GM19452 (cell line): ENCODE results near the gene MNT.

Source experiments
- ATAC-seq: cut with Tn5 transposase; IDR thresholded peaks from one replicate; pipeline ENCODE4 v1.9.1; 2021; ENCODE audit not compliant: unreplicated experiment

The MNT gene

DNA sequence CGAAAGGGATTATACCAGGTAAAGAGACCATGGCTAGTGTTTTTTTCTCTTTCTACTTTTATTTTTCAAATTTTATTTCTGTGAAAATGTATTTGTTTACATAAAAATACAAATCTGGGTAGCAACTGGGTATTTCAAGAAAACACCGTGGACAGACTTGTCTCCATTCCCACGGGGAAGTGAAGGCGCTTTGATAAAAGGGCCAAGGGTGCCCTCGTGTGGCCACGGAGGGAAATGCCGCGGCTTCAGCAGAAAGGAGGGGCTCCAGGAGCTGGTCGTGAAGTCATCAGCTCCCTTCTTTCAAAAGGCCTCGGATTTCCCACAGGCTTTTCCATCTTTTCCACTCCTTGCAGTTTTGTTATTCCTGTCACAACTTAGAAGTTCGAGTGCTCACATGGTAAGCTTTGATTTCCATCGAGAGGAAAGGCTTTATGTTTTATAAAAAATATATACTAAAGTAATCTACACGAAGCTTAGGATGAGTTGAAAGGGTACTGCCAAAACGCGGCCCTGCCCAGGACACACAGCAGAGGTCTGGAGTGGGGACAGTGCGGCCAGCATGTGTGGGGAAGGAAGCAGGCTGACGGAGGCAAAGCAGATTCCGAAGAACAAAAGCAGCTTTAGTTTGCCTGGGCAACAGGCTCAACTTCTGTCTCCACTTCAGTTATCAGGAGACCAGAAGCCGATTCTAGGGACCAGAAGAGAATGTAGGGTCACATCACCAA is 15.3 kb upstream of the MNT start:
- ATAC-seq, result no peak

DNA sequence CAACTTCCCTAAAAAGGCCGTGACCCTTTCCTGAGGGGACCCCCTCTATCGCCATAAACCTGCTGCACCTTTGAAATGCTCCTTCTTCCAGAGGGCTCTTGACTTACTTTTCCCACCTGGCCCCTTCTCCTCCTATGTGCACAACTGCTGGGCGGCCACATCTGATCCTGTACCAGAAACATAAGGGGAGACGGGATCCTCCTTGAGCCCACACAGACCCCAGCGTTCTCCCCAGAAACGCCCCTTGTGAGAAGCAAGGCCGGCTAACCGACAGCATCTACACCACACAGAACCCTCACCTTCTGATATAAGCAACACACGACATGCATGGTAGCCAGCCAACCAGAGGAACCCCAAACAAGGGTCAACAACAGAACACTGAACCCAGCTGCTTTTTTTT is 14.2 kb upstream of the MNT start:
- ATAC-seq, result no peak

- ATAC-seq, result no peak
These were observed 13.7 kb upstream of the MNT start for GRCh38 chr17:2414446-2415064.

GRCh38 chr17:2412561-2413021 is 11.7 kb upstream of the MNT start:
- no peak for ATAC-seq

DNA sequence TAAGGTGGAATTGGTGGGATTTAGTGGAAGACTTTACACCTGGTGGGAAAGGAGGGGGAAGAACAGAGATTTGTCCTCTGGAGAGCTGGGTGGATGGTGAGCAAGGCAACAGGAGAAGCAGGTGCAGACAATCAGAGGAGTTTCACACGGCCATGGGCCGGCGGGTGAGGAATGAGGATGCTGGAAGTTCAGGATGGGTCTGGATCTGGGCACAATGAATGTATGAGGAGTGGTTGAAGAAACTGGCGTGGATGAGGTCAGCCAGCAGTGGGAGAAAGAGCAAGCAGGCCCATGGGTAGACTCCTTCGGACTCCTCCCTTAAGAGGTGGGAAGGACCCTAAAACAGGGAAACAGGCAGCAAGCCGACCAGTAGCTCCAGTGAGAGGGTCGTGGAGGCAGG is 10.1 kb upstream of the MNT start:
- no peak for ATAC-seq

- ATAC-seq, result no peak
These were observed 6.3 kb upstream of the MNT start for GRCh38 chr17:2406903-2407790.

DNA sequence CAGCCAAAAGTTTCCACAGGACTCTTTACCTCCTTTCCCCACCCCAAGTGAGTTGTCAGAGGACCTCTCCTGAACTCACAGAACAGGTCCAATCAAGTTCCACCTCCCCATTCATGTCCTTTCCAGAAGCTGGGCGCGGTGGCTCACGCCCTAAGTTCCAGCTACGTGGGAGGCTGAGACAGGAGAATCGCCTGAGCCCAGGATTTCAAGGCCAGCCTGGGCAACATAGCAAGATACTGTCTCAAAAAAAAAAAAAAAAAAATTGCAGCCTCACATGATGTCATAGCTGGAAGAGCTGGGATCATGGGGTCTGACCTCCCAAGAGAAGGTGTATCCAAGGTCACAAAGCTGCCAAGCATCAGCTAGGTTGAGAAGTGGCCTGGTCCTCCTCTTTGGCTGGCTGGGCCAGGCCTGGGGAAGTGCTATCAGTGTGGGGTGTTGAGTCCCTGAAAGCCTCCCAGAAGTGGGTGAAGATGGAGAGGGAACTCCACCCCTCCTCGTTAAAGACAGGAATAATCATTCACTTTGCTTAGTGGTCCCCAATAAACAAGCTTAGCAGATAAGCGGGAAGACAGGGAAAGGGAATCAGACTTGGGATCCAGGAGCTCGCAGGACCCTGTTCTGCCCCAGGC is 5.5 kb upstream of the MNT start:
- ATAC-seq, result no peak

DNA sequence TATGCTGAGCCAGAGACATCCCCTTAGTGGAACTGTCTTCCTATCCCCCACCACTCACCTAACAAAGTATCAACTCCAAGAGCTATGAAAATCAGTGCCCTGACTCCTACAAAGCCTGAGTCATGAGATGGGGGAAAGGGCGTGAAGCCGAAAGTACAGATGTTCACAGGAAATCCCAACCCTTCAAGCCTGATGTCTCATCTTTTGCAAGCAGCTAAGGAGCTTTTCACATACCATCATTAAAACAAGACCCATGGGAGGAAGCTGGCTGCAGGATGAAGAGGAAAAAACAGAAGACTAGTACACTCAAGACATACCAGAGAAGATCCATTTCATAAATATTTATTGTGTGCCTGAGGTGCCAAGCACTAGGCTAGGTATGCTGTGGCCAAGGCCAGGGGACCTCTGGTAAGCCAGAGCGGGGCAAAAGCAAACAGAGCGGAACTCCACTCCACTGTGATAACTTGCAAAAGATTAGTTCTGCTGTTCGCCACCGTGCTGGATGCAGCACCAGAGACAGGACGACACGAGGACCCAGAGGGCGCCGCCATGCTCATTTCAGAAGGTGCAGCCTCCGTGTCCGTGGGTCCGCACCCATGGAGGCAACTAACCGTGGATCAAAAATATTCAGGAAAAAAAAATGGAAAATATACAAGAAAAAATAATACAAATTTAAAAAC is 4.5 kb upstream of the MNT start:
- ATAC-seq, result no peak

DNA sequence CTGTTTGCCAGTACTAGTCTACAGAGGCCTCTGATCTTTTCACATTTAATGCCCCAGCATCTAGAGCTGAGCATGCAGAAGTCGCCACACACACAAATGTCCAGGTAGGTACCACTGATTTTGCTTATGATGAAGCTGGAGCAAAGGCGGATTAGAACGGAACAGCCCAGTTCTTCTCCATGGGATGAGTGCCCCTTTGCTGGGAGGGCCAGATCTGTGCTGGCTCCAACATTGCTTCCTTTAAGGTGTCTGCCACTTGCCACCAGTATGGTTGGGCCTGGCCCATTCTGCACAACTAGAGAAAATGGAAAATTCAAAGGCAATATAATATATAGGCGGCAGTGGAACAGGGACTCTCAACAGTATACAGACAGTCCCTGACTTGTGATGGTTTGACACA is 2.2 kb upstream of the MNT start:
- ATAC-seq, result no peak

DNA sequence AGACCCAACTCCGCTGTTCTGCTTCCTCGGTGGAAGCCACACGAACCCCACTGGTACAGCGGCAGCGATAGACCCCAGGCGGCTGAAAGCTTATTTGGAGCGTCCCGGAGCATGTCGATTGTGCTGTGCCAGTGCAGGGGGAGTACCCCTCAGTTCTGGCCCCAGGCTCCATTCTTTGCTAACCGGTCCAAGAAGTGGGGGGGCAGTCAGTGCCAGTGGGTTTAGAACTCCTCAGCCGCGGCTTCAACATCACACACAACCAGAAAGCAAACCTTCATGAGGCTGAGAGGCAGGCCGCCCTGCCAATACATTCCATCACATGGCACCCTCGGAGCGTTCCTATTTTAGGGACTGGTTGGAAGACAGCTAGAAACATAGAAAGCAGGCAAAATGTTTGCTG is 1.7 kb upstream of the MNT start:
- no peak for ATAC-seq

GRCh38 chr17:2401426-2402221 is 764 bp upstream of the MNT start:
- peak; percentile 44 for ATAC-seq

DNA sequence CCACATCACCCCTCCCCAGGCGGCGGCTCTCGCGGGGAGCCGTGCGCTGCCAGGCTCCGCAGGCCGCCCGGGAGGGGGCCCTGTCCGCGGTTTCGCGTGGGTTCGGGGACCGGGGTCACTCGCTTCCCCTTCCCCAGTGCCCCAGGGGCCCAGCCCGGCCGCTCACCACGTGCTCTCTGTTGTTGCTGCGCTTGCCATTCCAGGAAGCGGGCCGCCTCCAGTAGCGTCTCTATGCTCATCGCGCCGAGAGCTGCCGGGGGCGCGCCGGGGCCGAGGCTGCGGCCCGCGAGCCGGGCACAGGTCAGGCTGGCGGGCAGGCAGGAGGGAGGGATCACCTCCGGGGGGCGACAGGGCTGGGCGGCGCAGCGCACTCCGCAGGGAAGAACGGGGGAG is 390 bp downstream of the MNT start:
- no peak for ATAC-seq

DNA sequence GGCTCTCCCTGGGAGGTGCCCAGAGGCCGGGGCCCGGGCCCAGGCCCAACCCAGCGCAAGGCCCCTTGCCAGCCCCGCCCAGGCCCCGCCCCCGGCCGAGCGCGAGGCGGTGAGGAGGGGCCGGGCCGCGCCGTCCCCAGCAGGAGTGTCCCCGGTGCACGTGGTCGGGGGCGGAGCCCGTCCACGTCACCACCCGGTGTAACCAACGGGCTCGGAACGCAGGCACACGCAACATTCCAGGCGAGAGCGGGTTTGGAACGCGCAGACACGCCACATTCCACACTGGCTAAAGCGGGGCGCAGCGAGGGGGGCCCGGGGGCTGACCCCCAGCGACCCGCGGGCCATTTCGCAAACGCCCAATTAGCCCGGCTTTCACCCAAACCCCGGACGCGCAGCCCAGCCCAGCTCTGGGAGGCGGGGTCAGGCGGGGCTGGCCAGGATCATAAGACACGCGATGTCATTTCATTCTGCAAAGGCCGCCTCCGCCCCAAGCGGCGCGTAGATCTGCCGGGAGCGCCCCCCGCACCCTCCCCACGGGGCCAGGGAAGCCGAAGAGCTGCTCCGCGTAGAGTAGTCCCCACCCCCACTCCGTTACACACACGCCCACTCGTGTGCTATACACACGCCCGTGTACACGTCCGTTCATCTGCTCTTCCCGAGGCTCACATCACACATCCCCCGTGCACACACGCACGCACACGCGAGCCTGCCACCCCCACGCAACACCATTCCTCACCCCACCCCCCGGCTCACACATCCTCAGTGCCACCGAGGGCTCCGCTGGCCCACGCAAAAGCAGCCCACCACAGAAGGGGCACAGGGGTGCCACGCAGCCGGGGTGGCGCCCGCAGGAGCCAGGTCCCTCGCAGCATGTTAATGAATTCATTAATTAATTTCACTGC is 1.0 kb downstream of the MNT start:
- peak; percentile 46 for ATAC-seq

DNA sequence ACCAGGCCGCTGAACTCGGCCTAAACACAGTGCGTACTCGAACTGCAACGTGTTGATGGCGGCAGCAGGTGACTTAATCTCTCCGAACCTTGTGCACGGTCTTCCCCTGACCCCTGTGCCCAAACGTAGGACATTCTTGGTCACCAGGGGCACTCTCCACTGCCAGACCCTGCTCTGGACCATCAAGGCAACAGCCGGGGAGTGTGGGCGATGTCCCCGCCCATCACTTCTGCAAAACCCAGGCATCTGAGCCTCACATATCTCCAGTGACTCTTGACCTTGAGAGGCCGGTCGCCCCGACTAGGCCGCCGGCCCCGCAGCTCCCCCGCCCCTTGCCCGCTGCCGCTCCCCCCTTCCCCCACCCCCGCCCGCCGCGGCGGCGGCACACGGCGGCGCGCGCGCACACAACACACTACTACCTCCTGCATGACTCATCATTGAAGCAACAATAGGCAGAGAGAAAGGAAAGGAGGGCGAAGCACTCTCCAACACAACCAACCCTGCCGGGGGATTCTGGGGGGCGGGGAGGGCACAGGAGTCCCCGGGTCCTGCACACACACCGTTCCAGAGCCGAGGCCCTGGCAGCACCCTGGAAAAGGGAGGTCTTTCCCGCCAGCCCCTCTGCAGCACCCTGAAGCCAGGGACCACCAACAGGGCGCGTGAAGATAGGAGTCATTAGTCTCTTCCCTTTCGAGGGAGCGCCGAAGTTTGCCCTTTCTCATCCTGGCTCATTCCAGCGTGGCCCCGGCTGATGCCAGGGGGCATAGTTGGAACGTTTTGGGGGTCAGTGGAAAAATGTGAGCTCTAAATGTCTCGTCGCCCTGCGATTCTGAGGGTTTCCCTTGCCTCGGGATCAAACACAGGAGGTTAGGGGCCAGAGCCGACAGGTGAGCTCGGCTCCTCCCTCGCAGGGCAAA is 1.9 kb downstream of the MNT start:
- ATAC-seq, result no peak

DNA sequence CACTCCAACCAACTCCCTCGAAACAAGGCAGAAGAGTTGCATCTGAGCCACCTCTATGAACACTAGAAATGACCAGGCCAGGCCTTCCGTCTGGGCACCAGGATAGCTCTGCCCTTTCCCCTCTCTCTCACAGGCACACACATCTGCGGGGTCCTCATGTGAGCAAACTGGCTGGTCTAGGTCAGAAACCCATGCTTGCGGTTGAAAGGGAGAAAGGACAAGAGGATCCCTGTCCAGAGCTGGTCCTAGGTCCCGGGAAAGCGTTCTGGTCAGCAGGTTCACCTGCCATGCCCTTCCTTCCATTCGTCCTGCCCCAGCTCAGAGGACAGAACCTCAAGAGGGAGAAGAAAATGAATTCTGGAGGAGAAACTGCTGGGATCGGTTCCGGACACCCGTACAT is 2.7 kb downstream of the MNT start:
- no peak for ATAC-seq

DNA sequence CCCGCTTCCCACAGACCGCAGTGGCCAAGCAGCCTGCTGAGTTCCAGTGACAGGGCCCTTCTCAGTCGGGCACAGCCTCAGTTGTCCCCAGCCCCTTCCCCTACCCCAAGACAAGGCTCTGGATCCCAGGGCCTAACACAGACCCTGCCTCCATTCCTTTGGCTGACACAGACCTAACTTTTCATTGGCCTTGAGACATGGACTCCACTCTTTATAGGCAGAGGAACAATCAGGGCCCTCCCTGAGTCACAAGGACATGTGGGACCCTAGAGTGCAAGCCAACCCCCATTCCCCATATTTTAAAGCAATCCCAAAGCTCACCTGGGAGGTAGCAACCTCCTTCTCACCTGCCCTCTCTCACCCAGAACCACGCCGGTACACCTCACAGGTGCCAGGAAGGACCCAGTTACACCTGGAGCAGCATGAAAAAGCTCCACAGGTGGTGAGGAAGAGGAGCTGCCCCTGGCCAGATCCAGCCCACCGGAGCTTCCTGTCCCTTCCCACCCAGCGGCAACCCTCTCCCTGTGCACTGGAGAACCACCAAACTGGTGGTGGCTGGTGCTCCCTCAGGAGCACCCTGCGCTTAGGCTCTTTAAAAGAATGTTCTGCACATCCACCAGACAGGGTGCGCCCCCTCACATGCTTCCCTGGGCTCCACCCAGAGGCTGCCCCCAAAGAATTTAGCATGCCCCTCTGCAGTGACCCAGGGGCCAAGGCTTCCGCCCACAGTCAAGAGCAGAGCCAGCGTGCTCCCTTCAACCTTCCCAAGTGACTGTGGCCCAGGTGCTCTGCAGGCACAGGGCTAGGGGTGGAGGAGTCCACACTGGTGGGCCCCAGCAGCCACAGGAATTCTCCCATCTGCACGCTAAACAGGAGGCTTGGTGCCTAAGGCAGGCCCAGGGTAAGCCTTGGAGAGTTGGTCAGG is 3.4 kb downstream of the MNT start:
- no peak for ATAC-seq
